ENCODE measurements around the gene CYP27A1.

The CYP27A1 gene

DNA sequence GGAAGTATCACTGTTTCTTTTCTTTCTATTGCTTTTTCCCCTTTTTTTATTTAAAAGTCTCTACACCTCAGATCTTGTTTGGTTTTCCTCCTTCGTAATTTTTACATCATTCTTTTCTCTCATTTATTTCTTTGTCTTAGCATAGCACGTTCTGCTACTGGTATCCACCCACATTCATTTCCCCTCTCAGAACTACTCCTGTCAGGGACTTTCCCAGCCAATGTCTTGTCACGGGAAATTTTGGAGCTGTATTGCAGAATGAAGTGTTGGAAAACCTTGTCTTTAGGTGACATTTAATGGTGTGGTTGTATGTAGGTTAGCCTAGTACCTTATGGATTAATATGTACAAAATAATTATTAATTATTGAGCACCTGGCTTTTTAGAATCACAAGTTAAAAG lies 37.3 kb upstream of the CYP27A1 start:
- H3K4me3 ChIP-seq (ENCODE audit: control insufficient read depth, low read depth, low read length) = no peak overlapping the region
- no peak for TF ChIP-seq CTCF (conservative IDR thresholded peaks at IDR 0.05; ENCODE audit: control insufficient read depth, insufficient read depth, low read depth, low read length)
- no peak for DNase-seq (ENCODE audit: low read depth)

DNA sequence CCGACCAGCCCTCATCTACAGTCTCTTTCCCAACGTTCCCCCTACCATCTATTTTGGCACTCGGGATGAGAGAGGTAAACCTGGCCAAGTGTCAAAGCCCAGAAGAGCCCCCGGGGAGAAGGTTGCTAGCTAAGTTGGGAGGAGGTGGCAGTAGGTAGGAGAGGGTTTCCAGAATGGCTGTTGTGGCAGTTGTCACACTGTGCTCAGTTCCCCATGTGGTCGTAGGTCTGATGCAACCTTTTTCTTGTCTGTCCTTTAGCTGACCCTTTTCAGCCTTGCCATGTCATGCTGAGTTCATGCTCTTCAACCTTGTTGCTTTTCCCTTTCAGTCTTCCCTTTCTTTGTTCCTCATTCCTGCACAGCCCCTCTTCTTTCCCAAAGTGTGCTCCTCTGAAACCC lies 36.8 kb upstream of the CYP27A1 start:
- no peak for TF ChIP-seq CTCF (conservative IDR thresholded peaks at IDR 0.05; ENCODE audit: control insufficient read depth, insufficient read depth, low read depth, low read length)
- H3K4me3 ChIP-seq (ENCODE audit: control insufficient read depth, low read depth, low read length) = no peak overlapping the region
- no peak for DNase-seq (ENCODE audit: low read depth)

DNA sequence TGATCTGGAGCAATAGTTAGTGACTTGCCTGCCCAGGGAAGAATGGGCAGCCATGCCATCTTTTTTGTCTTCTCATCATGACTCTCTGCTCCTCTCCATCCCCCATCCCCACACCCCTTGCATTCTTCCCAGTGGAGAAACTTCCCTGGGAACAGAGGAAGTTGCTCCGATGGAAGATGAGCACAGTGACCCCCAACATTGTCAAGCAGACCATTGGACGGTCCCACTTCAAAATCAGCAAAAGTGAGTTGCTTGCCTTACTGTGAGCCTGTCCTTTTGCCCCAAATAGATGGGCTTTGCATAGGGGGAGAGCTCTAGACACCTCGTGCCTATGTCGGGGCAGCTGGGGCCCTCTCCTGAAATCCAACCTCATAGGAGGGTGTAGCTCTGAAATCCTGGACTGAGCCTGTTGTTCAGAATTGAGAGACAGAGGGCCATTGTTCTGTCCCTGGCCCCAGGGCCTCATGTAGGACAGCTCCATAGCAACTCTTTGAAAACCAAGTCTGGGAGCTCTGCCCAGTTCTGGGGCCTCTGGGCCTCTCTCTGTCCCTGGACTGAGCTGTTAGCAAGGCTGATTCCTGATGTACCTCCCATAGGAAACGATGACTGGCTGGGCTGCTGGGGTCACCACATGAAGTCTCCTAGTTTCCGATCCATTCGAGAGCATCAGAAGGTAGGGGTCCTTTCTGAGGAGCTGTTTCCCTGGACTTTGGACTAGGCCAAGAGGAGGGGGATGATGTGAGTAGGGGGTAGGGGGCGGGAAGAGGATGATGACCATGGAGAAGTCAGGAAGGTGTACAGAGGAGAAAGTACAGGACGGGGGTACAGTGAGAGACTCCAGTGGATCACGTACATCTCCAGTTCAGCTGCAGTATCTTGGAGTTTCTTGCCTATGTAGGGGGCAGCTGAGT lies 36.1 kb upstream of the CYP27A1 start:
- DNase-seq (ENCODE audit: low read depth) = no peak
- no peak for TF ChIP-seq CTCF (conservative IDR thresholded peaks at IDR 0.05; ENCODE audit: control insufficient read depth, insufficient read depth, low read depth, low read length)
- no peak overlapping the region for H3K4me3 ChIP-seq (ENCODE audit: control insufficient read depth, low read depth, low read length)

GRCh38 chr2:218746470-218746795 lies 35.5 kb upstream of the CYP27A1 start:
- H3K4me3 ChIP-seq (ENCODE audit: control insufficient read depth, low read depth, low read length) = no peak overlapping the region
- DNase-seq (ENCODE audit: low read depth) = no peak
- TF ChIP-seq CTCF (conservative IDR thresholded peaks at IDR 0.05; ENCODE audit: control insufficient read depth, insufficient read depth, low read depth, low read length) = no peak

- no peak overlapping the region for H3K4me3 ChIP-seq (ENCODE audit: control insufficient read depth, low read depth, low read length)
- no peak for TF ChIP-seq CTCF (conservative IDR thresholded peaks at IDR 0.05; ENCODE audit: control insufficient read depth, insufficient read depth, low read depth, low read length)
- no peak for DNase-seq (ENCODE audit: low read depth)
Measured at GRCh38 chr2:218746960-218747359, 35.0 kb upstream of the CYP27A1 start.

DNA sequence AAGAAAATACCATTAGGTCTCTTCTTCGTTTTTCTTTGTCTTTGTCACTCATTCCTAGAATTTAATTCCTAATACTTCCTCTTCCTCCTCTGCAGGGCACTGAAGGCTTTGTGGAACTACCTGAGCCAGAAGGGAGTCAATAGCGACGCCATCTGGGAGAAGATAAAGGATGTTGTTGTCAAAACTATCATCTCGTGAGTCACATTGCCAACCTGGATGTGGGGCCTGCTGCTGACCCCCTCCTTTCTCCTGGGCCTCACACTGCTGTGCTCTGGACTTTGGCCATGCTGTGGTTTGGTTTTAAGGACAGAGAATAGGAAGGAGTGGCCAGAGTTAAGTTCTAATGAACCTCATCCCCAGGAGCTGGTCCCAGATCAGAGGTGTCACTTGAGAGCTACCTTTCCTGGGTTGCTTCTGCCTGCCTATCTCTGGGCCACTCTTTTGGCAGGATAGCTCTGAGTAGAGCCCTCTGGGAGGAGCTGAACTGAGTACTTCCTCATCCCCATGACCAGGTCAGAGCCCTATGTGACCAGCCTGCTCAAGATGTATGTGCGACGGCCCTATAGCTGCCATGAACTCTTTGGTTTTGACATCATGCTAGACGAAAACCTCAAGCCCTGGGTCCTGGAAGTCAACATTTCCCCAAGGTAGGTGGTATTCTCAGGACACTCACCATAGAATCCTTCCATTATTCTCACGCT lies 33.1 kb upstream of the CYP27A1 start:
- no peak for TF ChIP-seq CTCF (conservative IDR thresholded peaks at IDR 0.05; ENCODE audit: control insufficient read depth, insufficient read depth, low read depth, low read length)
- no peak for DNase-seq (ENCODE audit: low read depth)

More for the DNA sequence above, 33.1 kb upstream of the CYP27A1 start:
- no peak overlapping the region for H3K4me3 ChIP-seq (ENCODE audit: control insufficient read depth, low read depth, low read length)
